DMS153 treated with DMSO at 0.1 percent for 48 hours (cell line): ENCODE data around the gene CRHBP.
"Not testable (repeated sequence)": the region's sequence is repeated elsewhere in the genome, so short reads cannot be mapped to it uniquely, and the experiment has no call there.

Experiments used
- DNase-seq: peaks from one replicate; lab custom pipeline; 2025; ENCODE audit not compliant: unreplicated experiment; lab: John Stamatoyannopoulos, UW

Gene CRHBP, protein sequence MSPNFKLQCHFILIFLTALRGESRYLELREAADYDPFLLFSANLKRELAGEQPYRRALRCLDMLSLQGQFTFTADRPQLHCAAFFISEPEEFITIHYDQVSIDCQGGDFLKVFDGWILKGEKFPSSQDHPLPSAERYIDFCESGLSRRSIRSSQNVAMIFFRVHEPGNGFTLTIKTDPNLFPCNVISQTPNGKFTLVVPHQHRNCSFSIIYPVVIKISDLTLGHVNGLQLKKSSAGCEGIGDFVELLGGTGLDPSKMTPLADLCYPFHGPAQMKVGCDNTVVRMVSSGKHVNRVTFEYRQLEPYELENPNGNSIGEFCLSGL

GRCh38 chr5:76952795-76953536 lies at the start of gene CRHBP:
Gene CRHBP (plus strand): TSS chr5:76953045. CDS start chr5:76953135, 90 bp downstream.
- no peak for DNase-seq

- no peak for DNase-seq
Observed at GRCh38 chr5:76908166-76908565, 44.7 kb upstream of the CRHBP start.

DNA sequence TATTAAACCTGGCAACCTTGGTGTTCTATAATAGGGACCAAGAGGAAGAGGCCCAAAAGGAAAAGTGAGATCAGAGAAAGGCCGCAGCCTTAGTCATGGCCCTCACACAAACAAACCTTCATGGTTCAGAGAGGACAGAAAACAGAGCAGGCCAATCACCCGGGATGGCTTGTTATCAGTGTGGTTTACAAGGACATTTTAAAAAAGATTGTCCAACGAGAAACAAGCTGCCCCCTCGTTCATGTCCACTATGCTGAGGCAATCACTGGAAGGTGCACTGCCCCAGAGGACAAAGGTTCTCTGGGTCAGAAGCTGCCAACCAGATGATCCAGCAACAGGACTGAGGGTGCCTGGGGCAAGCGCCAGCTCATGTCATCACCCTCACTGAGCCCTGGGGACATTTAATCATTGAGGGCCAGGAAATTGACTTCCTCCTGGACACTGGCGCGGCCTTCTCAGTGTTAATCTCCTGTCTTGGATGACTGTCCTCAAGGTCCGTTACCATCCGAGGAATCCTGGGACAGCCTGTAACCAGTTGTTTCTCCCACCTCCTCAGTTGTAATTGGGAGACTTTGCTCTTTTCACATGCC lies 42.4 kb upstream of the CRHBP start:
- not testable (repeated sequence) for DNase-seq

GRCh38 chr5:76914671-76915070 lies 38.2 kb upstream of the CRHBP start:
- not testable (repeated sequence) for DNase-seq

DNA sequence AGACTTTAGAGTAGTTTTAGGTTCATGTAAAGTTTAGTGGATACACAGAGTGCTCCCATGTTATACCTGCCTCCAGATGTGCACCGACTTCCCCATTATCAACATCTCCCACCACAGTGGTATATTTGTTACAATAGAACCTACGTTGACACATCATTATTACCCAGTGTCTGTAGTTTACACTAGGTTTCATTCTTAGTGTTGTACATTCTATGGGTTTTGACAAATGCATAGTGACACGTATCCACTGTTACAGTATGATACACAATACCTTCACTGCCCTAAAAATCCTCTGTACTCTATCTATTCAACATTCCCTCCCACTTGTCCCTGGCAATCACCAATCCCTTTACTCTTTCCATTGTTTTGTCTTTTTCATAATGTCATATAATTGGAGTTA lies 34.3 kb upstream of the CRHBP start:
- no peak for DNase-seq

GRCh38 chr5:76920491-76920890 lies 32.4 kb upstream of the CRHBP start:
- no peak for DNase-seq

GRCh38 chr5:76926329-76927105 lies 26.3 kb upstream of the CRHBP start:
- no peak for DNase-seq

DNA sequence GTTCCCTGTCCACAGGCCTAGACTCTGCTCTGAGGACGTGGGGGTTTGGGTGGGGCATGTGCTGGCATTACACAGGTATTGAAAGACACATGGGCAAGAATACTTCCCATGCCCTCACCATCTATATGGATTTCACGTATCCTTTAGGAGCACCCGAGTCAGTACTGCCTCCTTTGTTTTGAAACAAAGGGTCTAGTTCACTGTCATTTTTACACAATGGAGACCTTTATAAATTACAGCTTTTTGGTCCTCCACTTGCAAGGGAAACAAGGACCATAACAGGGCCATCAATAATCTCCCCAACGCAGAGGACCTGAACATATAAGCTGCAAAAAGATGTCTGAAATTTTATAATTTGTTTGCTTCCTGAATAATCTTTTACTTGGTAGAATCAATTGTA lies 24.9 kb upstream of the CRHBP start:
- DNase-seq: no peak

GRCh38 chr5:76930083-76930482 lies 22.8 kb upstream of the CRHBP start:
- no peak for DNase-seq

DNA sequence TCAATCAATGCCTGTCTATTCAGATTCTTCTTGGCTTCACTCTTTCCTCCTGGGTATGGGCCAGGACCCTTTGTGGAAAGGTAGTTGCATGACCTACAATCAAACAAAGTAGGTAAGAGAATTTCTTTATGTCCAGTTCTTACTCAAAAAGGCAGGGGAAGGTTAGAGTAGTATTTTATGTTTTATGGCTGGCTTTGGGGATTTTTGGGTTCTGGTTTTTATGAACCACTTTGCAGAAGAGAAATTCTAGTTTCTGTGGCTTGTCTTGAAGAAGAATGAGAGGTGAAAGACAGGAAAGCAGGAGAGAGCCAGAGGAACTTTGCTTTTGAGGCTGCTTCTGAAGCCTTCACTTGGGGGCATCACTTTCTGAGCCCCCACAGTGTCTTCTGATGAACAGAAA lies 14.7 kb upstream of the CRHBP start:
- no peak for DNase-seq

- DNase-seq: no peak
Observed at GRCh38 chr5:76941000-76941399, 11.8 kb upstream of the CRHBP start.

DNA sequence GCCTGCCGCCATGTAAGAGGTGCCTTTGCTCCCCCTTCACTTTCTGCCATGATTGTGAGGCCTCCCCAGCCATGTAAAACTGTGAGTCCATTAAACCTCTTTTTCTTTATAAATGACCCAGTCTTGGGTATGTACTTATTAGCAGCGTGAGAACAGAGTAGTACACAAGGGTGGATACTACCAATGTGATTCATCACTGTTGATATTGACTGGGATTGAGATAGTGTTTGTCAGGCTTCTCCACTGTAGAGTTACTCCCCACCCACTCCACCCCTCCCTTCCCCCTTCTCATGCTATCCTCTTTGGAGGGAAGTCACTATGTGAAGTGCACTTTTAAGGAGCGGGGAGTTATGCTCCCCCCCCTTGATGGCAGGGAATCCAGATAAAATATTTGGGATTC lies 11.4 kb upstream of the CRHBP start:
- DNase-seq: no peak

DNA sequence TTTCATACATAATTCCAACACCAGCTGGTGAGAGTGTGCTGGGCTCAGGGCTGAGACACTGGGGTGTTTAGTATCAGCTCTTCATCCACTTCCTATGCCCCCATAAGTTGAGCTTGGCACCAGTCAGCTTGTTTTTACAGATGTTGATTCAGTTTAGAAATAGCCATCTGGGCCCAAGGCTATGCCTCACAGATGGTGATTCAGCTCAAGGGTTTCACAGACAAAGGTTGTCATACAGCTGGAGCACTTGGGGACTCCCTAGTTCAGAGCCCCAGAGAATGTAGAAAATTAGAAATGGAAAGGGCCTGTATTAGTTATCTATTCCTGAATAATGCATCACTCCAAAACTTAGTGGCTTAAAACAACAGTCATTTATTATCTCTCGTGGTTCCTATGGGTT lies 10.3 kb upstream of the CRHBP start:
- DNase-seq: no peak

- DNase-seq: no peak
Observed at GRCh38 chr5:76943006-76943405, 9.8 kb upstream of the CRHBP start.

GRCh38 chr5:76944638-76945037 lies 8.2 kb upstream of the CRHBP start:
- no peak for DNase-seq

- DNase-seq: not testable (repeated sequence)
Observed at GRCh38 chr5:76945238-76945637, 7.6 kb upstream of the CRHBP start.

- no peak for DNase-seq
Observed at GRCh38 chr5:76946090-76946489, 6.8 kb upstream of the CRHBP start.

- DNase-seq: no peak
Observed at GRCh38 chr5:76947082-76947503, 5.8 kb upstream of the CRHBP start.

DNA sequence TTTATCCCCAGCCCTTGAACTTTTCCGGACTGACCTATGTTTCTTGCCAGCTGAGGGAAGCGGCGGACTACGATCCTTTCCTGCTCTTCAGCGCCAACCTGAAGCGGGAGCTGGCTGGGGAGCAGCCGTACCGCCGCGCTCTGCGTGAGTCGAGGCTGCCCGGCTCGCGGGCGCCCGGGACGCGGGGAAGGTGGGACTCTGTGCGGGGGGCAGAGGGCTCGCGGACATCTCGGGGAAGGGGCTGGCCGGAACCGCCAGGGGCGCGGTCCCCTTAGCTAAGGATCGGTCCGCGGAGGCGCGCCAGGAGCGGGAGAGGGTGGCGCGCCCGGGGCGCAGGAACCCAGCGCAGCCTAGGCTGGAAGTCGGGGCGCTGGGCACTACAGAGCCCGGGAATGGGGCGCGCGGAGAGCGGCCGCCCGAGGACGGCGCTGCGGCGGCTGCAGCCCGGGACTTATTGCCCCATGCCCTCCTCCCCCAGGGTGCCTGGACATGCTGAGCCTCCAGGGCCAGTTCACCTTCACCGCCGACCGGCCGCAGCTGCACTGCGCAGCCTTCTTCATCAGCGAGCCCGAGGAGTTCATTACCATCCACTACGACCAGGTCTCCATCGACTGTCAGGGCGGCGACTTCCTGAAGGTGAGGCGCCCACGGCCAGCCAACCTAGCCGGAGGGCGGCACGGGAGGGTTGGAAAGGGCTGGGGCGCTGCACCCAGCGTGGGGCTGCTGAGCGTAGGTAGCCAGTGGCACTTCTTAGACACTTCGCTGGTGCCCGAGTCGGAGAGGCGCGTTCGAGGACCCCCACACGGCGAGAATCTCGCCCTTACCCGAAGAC lies 922 bp downstream of the CRHBP start:
- DNase-seq: no peak

DNA sequence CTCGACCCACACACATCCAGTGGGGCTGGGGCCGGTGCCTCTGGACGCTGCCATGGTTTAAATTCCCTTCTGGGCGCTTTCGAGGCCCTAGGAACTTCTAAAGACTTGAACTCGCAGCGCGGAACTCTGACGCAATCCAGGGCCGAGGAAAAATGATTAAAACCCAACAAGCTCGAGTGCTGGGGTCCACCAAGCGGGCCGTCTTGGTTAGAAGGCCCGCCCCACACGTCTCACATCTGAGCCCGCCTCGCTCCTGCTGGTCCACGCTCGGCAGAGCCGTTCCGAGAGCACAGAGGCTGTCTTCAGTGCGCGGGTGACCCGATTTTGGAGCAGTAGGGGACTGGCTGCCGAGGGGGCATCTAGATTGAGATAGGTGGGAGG lies 1.5 kb downstream of the CRHBP start:
- no peak for DNase-seq

DNA sequence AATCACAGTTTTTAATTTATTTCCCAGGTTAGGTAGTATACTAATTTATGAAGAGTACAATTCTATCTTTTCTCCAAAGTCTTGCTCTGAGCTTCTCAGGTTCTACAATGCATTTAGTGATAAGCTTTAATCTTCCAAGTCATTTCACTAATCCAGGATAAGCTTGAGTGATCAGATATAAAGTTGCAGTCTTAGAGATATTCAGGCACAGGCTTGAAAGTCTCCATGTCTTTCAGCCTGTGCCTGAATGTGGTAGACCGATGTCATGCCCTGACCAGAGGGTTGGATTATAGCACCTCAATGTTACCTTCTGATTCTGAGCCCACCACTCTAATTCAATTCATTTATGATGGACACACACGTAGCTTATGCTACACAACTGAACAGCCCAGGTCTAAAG lies 3.2 kb downstream of the CRHBP start:
- DNase-seq: no peak
